Mesenchymal stem cell (in vitro differentiated cells and primary cell): Measurements from ENCODE around the gene MINDY3.

Experiments
- DNase-seq: peaks from one replicate; pipeline ENCODE4 v3.0.0-alpha.2; 2013
- H2AFZ ChIP-seq: one replicate; pipeline ENCODE4 v1.6.1; 2013; ENCODE audit warnings: low read depth, mild to moderate bottlenecking, control low read depth, inconsistent platforms, low read length, moderate library complexity
- H2AK5ac ChIP-seq: 2 replicates; pipeline ENCODE4 v1.6.1; 2013; ENCODE audit warnings: low read length, moderate library complexity, mild to moderate bottlenecking, inconsistent platforms; ENCODE audit not compliant: severe bottlenecking
- H2BK120ac ChIP-seq: one replicate; pipeline ENCODE4 v1.6.1; 2013; ENCODE audit warnings: low read depth, mild to moderate bottlenecking, inconsistent platforms, low read length, moderate library complexity
- H2BK12ac ChIP-seq, 2 experiments: one replicate each; pipeline ENCODE4 v1.6.1; 2013; ENCODE audit warnings: inconsistent platforms in 2 of 2, low read length in 2 of 2, mild to moderate bottlenecking in 2 of 2, moderate library complexity in 2 of 2, control low read depth in 1 of 2
- H2BK15ac ChIP-seq: one replicate; pipeline ENCODE4 v1.6.1; 2013; ENCODE audit warnings: mild to moderate bottlenecking, low read depth, inconsistent platforms; ENCODE audit not compliant: poor library complexity, severe bottlenecking
- H2BK5ac ChIP-seq: 2 replicates; pipeline ENCODE4 v1.6.1; 2013; ENCODE audit warnings: low read depth, mild to moderate bottlenecking, low read length, control low read depth, inconsistent platforms; ENCODE audit not compliant: poor library complexity, severe bottlenecking
- H3K14ac ChIP-seq, 2 experiments: one replicate each; pipeline ENCODE4 v1.6.1; 2013; ENCODE audit warnings: inconsistent platforms in 2 of 2, low read length in 2 of 2, control low read depth in 1 of 2, mild to moderate bottlenecking in 1 of 2, moderate library complexity in 1 of 2
- H3K18ac ChIP-seq, 2 experiments: one replicate each; pipeline ENCODE4 v1.6.1; 2013; ENCODE audit warnings: inconsistent platforms in 2 of 2, low read length in 2 of 2, control low read depth in 1 of 2, low read depth in 1 of 2, mild to moderate bottlenecking in 1 of 2
- H3K23ac ChIP-seq, 2 experiments: one replicate each; pipeline ENCODE4 v1.6.1; 2013; ENCODE audit warnings: inconsistent platforms in 2 of 2, low read length in 2 of 2, mild to moderate bottlenecking in 2 of 2, moderate library complexity in 2 of 2, control low read depth in 1 of 2
- H3K27ac ChIP-seq: 2 replicates; pipeline ENCODE4 v1.5.1; 2013; ENCODE audit warnings: mild to moderate bottlenecking, moderate library complexity, low read length, control low read depth, inconsistent platforms; ENCODE audit not compliant: poor library complexity, severe bottlenecking
- H3K27me3 ChIP-seq, 2 experiments: 2 replicates each; pipeline versions ENCODE4 v1.6.1 to v1.7.0; 2013; ENCODE audit warnings: low read length in 2 of 2, mild to moderate bottlenecking in 2 of 2, moderate library complexity in 2 of 2, control low read depth in 1 of 2, inconsistent platforms in 1 of 2; ENCODE audit not compliant: control insufficient read depth in 1 of 2, insufficient read depth in 1 of 2
- H3K36me3 ChIP-seq, 2 experiments: 2 replicates each; pipeline versions ENCODE4 v1.6.1 to v1.7.0; 2013; ENCODE audit warnings: low read length in 2 of 2, control low read depth in 1 of 2, inconsistent platforms in 1 of 2, low read depth in 1 of 2, mild to moderate bottlenecking in 1 of 2; ENCODE audit not compliant: insufficient read depth in 2 of 2, control insufficient read depth in 1 of 2
- H3K4ac ChIP-seq, 2 experiments: one replicate each; pipeline ENCODE4 v1.6.1; 2013; ENCODE audit warnings: inconsistent platforms in 2 of 2, low read length in 2 of 2, mild to moderate bottlenecking in 2 of 2, moderate library complexity in 2 of 2, control low read depth in 1 of 2, low read depth in 1 of 2
- H3K4me1 ChIP-seq: 2 replicates; pipeline ENCODE4 v1.6.1; 2013; ENCODE audit warnings: low read depth, low read length, control low read depth; ENCODE audit not compliant: control insufficient read depth, insufficient read depth
- H3K4me2 ChIP-seq: 2 replicates; pipeline ENCODE4 v1.6.1; 2013; ENCODE audit warnings: low read length, mild to moderate bottlenecking, inconsistent platforms; ENCODE audit not compliant: poor library complexity, severe bottlenecking
- H3K4me3 ChIP-seq, 2 experiments: 2 replicates each; pipeline versions ENCODE4 v1.5.1 to v1.7.0; 2013; ENCODE audit warnings: low read length in 2 of 2, mild to moderate bottlenecking in 2 of 2, control low read depth in 1 of 2, low read depth in 1 of 2; ENCODE audit not compliant: insufficient read depth in 1 of 2
- H3K79me1 ChIP-seq: replicated peaks from 2 replicates; pipeline ENCODE4 v1.6.1; 2013; ENCODE audit warnings: mild to moderate bottlenecking, control low read depth, low read length, inconsistent platforms; ENCODE audit not compliant: poor library complexity, severe bottlenecking
- H3K9ac ChIP-seq: 2 replicates; pipeline ENCODE4 v1.7.0; 2013; ENCODE audit warnings: mild to moderate bottlenecking, low read length, moderate library complexity
- H3K9me3 ChIP-seq: 2 replicates; pipeline ENCODE4 v1.7.0; 2013; ENCODE audit warnings: mild to moderate bottlenecking, low read length; ENCODE audit not compliant: control insufficient read depth
- H4K8ac ChIP-seq: one replicate; pipeline ENCODE4 v1.6.1; 2013; ENCODE audit warnings: inconsistent platforms, mild to moderate bottlenecking, low read length, moderate library complexity
- H4K91ac ChIP-seq: one replicate; pipeline ENCODE4 v1.6.1; 2013; ENCODE audit warnings: mild to moderate bottlenecking, low read length, inconsistent platforms
- WGBS: methylation state at CpG from one replicate; pipeline ENCODE4 v1.1.7; 2013; ENCODE audit warnings: mixed read lengths; 5-methylcytosine and 5-hydroxymethylcytosine counted together

Gene MINDY3

GRCh38 chr10:15847481-15847880, 12.8 kb downstream of the MINDY3 start:
- peaks cover 0 to 25% of the 10 kb centered on the region in 2 experiments for H3K36me3 ChIP-seq
- H3K4me1 ChIP-seq, result no peaks in the 10 kb centered on the region
- H2AK5ac ChIP-seq, result no peak overlapping the region
- no peak overlapping the region for H3K4me2 ChIP-seq
- no peak overlapping the region for H3K27ac ChIP-seq
- no peak overlapping the region for H2AFZ ChIP-seq
- no peak overlapping the region for H2BK12ac ChIP-seq
- no peaks in the 10 kb centered on the region for H3K27me3 ChIP-seq
- H4K91ac ChIP-seq, result no peak overlapping the region
- H3K4me3 ChIP-seq, result no peak overlapping the region
- H3K14ac ChIP-seq, result no peak overlapping the region
- WGBS, result no CpG with 5 or more reads among the region's 4 CpGs
- no peak overlapping the region for H3K23ac ChIP-seq
- H2BK120ac ChIP-seq, result no peak overlapping the region
- H3K4ac ChIP-seq, result no peak overlapping the region
- peaks cover 17% of the 10 kb centered on the region for H3K79me1 ChIP-seq
- no peak overlapping the region for H4K8ac ChIP-seq
- H2BK5ac ChIP-seq, result no peak overlapping the region
- no peak overlapping the region for H2BK15ac ChIP-seq
- no peaks in the 10 kb centered on the region for H3K9me3 ChIP-seq
- DNase-seq, result no peak
- no peak overlapping the region for H3K18ac ChIP-seq
- no peak overlapping the region for H3K9ac ChIP-seq

- Histone ChIP-seq H3K9me3 (no peaks in the 10 kb centered on the region), H3K23ac (no peak overlapping the region), H2BK5ac (no peak overlapping the region), H4K8ac (no peak overlapping the region), H2BK12ac (no peak overlapping the region), H3K4me2 (no peak overlapping the region), H3K18ac (no peak overlapping the region), H3K4me1 (no peaks in the 10 kb centered on the region), H3K4me3 (no peak overlapping the region), H3K9ac (no peak overlapping the region), H2BK15ac (no peak overlapping the region), H2AFZ (no peak overlapping the region), H3K4ac (no peak overlapping the region), H3K79me1 (peaks cover 9% of the 10 kb centered on the region), H2BK120ac (no peak overlapping the region), H3K14ac (no peak overlapping the region), H3K27ac (no peak overlapping the region), H2AK5ac (no peak overlapping the region), H3K27me3 (no peaks in the 10 kb centered on the region), H3K36me3 (peaks cover 0 to 24% of the 10 kb centered on the region in 2 experiments), H4K91ac (no peak overlapping the region)
- no peak for DNase-seq
These were observed 15.8 kb downstream of the MINDY3 start for GRCh38 chr10:15844517-15844916.

- Histone ChIP-seq H3K4me2 (no peak overlapping the region), H3K27ac (no peak overlapping the region), H3K79me1 (peaks cover 9% of the 10 kb centered on the region), H3K4ac (no peak overlapping the region), H3K18ac (no peak overlapping the region), H3K27me3 (no peaks in the 10 kb centered on the region), H3K4me3 (no peak overlapping the region), H2BK5ac (no peak overlapping the region), H3K23ac (no peak overlapping the region), H4K8ac (no peak overlapping the region), H3K36me3 (peaks cover 0 to 24% of the 10 kb centered on the region in 2 experiments), H3K9ac (no peak overlapping the region), H2BK15ac (no peak overlapping the region), H3K4me1 (no peaks in the 10 kb centered on the region), H3K9me3 (no peaks in the 10 kb centered on the region), H2BK120ac (no peak overlapping the region), H4K91ac (no peak overlapping the region), H2AK5ac (no peak overlapping the region), H2BK12ac (no peak overlapping the region), H2AFZ (no peak overlapping the region), H3K14ac (no peak overlapping the region)
- no peak for DNase-seq
- WGBS, result 97% methylated on average over 4 of the region's 4 CpGs
These were observed 16.6 kb downstream of the MINDY3 start for GRCh38 chr10:15843695-15844094.

GRCh38 chr10:15842556-15843169, 17.6 kb downstream of the MINDY3 start:
- Histone ChIP-seq H4K91ac (no peak overlapping the region), H3K9me3 (no peaks in the 10 kb centered on the region), H2AFZ (no peak overlapping the region), H3K4me3 (no peak overlapping the region), H3K14ac (no peak overlapping the region), H3K18ac (no peak overlapping the region), H3K27me3 (no peaks in the 10 kb centered on the region), H2AK5ac (no peak overlapping the region), H3K4ac (no peak overlapping the region), H3K27ac (no peak overlapping the region), H2BK15ac (no peak overlapping the region), H3K36me3 (peaks cover 0 to 28% of the 10 kb centered on the region in 2 experiments), H3K4me1 (no peaks in the 10 kb centered on the region), H2BK12ac (no peak overlapping the region), H2BK120ac (no peak overlapping the region), H3K23ac (no peak overlapping the region), H3K9ac (no peak overlapping the region), H2BK5ac (no peak overlapping the region), H3K4me2 (no peak overlapping the region), H4K8ac (no peak overlapping the region), H3K79me1 (peaks cover 6% of the 10 kb centered on the region)
- 25% methylated on average over 2 of the region's 3 CpGs for WGBS
- DNase-seq, result peak; percentile 60
